ENCODE measurements around the gene TRAF7. TPM values are rescaled to one million over a fixed set of nuclear protein-coding genes. Genes with fewer than 3 reads are reported as not detected.

Gene TRAF7
- total and polyA plus RNA-seq, 2 donors, result 22.3 to 23.9 TPM

GRCh38 chr16:2175454-2175853, 19.9 kb downstream of the TRAF7 start:
- Histone ChIP-seq H3K27me3 (ENCODE audit: control insufficient read depth in 2 of 2, insufficient read depth in 1 of 2, low read length in 1 of 2) (peaks cover 0 to 3% of the 10 kb centered on the region in 2 donors), H3K4me3 (ENCODE audit: low read length in 2 of 2) (no peak overlapping the region), H3K36me3 (ENCODE audit: control insufficient read depth in 2 of 2, insufficient read depth in 2 of 2, low read length in 1 of 2) (peaks cover 47 to 68% of the 10 kb centered on the region in 2 donors), H3K4me1 (ENCODE audit: control insufficient read depth in 2 of 2, insufficient read depth in 2 of 2, low read length in 2 of 2) (no peaks in the 10 kb centered on the region), H3K27ac (ENCODE audit: low read depth in 1 of 2, low read length in 1 of 2) (no peak overlapping the region), H3K9me3 (ENCODE audit: control insufficient read depth in 2 of 2, insufficient read depth in 1 of 2, low read length in 1 of 2) (no peaks in the 10 kb centered on the region)
- WGBS, result 98% methylated on average over 10 of the region's 10 CpGs
- no peak for DNase-seq (ENCODE audit: low read depth in 6 of 9, low spot score in 9 of 9)

GRCh38 chr16:2176047-2176446, 20.5 kb downstream of the TRAF7 start:
- DNase-seq (ENCODE audit: low read depth in 6 of 9, low spot score in 9 of 9), result no peak
- H3K36me3 ChIP-seq (ENCODE audit: control insufficient read depth in 2 of 2, insufficient read depth in 2 of 2, low read length in 1 of 2), result peaks cover 42 to 63% of the 10 kb centered on the region in 2 donors
- H3K4me3 ChIP-seq (ENCODE audit: low read length in 2 of 2), result no peak overlapping the region
- 98% methylated on average over 23 of the region's 23 CpGs for WGBS
- H3K27me3 ChIP-seq (ENCODE audit: control insufficient read depth in 2 of 2, insufficient read depth in 1 of 2, low read length in 1 of 2), result peaks cover 0 to 3% of the 10 kb centered on the region in 2 donors
- H3K27ac ChIP-seq (ENCODE audit: low read depth in 1 of 2, low read length in 1 of 2), result no peak overlapping the region
- H3K4me1 ChIP-seq (ENCODE audit: control insufficient read depth in 2 of 2, insufficient read depth in 2 of 2, low read length in 2 of 2), result no peaks in the 10 kb centered on the region
- H3K9me3 ChIP-seq (ENCODE audit: control insufficient read depth in 2 of 2, insufficient read depth in 1 of 2, low read length in 1 of 2), result no peaks in the 10 kb centered on the region

GRCh38 chr16:2177101-2177500, 21.5 kb downstream of the TRAF7 start:
- DNase-seq (ENCODE audit: low read depth in 6 of 9, low spot score in 9 of 9), result no peak
- 98% methylated on average over 18 of the region's 18 CpGs for WGBS
- H3K4me3 ChIP-seq (ENCODE audit: low read length in 2 of 2), result no peak overlapping the region
- no peaks in the 10 kb centered on the region for H3K4me1 ChIP-seq (ENCODE audit: control insufficient read depth in 2 of 2, insufficient read depth in 2 of 2, low read length in 2 of 2)
- H3K27ac ChIP-seq (ENCODE audit: low read depth in 1 of 2, low read length in 1 of 2), result no peak overlapping the region
- H3K9me3 ChIP-seq (ENCODE audit: control insufficient read depth in 2 of 2, insufficient read depth in 1 of 2, low read length in 1 of 2), result no peaks in the 10 kb centered on the region
- H3K36me3 ChIP-seq (ENCODE audit: control insufficient read depth in 2 of 2, insufficient read depth in 2 of 2, low read length in 1 of 2), result peaks cover 34 to 53% of the 10 kb centered on the region in 2 donors
- peaks cover 0 to 3% of the 10 kb centered on the region in 2 donors for H3K27me3 ChIP-seq (ENCODE audit: control insufficient read depth in 2 of 2, insufficient read depth in 1 of 2, low read length in 1 of 2)

- Histone ChIP-seq H3K27ac (ENCODE audit: low read depth in 1 of 2, low read length in 1 of 2) (no peak overlapping the region), H3K27me3 (ENCODE audit: control insufficient read depth in 2 of 2, insufficient read depth in 1 of 2, low read length in 1 of 2) (peaks cover 0 to 3% of the 10 kb centered on the region in 2 donors), H3K4me1 (ENCODE audit: control insufficient read depth in 2 of 2, insufficient read depth in 2 of 2, low read length in 2 of 2) (no peaks in the 10 kb centered on the region), H3K36me3 (ENCODE audit: control insufficient read depth in 2 of 2, insufficient read depth in 2 of 2, low read length in 1 of 2) (peaks cover 34 to 48% of the 10 kb centered on the region in 2 donors), H3K9me3 (ENCODE audit: control insufficient read depth in 2 of 2, insufficient read depth in 1 of 2, low read length in 1 of 2) (no peaks in the 10 kb centered on the region), H3K4me3 (ENCODE audit: low read length in 2 of 2) (no peak overlapping the region)
- DNase-seq (ENCODE audit: low read depth in 6 of 9, low spot score in 9 of 9), result no peak
- 97% methylated on average over 20 of the region's 20 CpGs for WGBS
These were observed 22.0 kb downstream of the TRAF7 start for GRCh38 chr16:2177561-2177960.

GRCh38 chr16:2178321-2179106, 22.9 kb downstream of the TRAF7 start:
- whole genome bisulfite sequencing, result 47% methylated on average over 106 of the region's 106 CpGs
- peak in 1 of 9 donors; percentile 16 for DNase-seq (ENCODE audit: low read depth in 6 of 9, low spot score in 9 of 9)
- Histone ChIP-seq H3K9me3 (ENCODE audit: control insufficient read depth in 2 of 2, insufficient read depth in 1 of 2, low read length in 1 of 2) (no peaks in the 10 kb centered on the region), H3K27ac (ENCODE audit: low read depth in 1 of 2, low read length in 1 of 2) (no peak overlapping the region), H3K4me1 (ENCODE audit: control insufficient read depth in 2 of 2, insufficient read depth in 2 of 2, low read length in 2 of 2) (no peaks in the 10 kb centered on the region), H3K27me3 (ENCODE audit: control insufficient read depth in 2 of 2, insufficient read depth in 1 of 2, low read length in 1 of 2) (peaks cover 0 to 3% of the 10 kb centered on the region in 2 donors), H3K4me3 (ENCODE audit: low read length in 2 of 2) (no peak overlapping the region), H3K36me3 (ENCODE audit: control insufficient read depth in 2 of 2, insufficient read depth in 2 of 2, low read length in 1 of 2) (peaks cover 28 to 39% of the 10 kb centered on the region in 2 donors)

- H3K27ac ChIP-seq (ENCODE audit: low read depth in 1 of 2, low read length in 1 of 2), result no peak overlapping the region
- H3K9me3 ChIP-seq (ENCODE audit: control insufficient read depth in 2 of 2, insufficient read depth in 1 of 2, low read length in 1 of 2), result no peaks in the 10 kb centered on the region
- 64% methylated on average over 50 of the region's 50 CpGs for WGBS
- no peak for DNase-seq (ENCODE audit: low read depth in 6 of 9, low spot score in 9 of 9)
- peaks cover 26 to 33% of the 10 kb centered on the region in 2 donors for H3K36me3 ChIP-seq (ENCODE audit: control insufficient read depth in 2 of 2, insufficient read depth in 2 of 2, low read length in 1 of 2)
- H3K27me3 ChIP-seq (ENCODE audit: control insufficient read depth in 2 of 2, insufficient read depth in 1 of 2, low read length in 1 of 2), result peaks cover 0 to 3% of the 10 kb centered on the region in 2 donors
- no peak overlapping the region for H3K4me3 ChIP-seq (ENCODE audit: low read length in 2 of 2)
- H3K4me1 ChIP-seq (ENCODE audit: control insufficient read depth in 2 of 2, insufficient read depth in 2 of 2, low read length in 2 of 2), result no peaks in the 10 kb centered on the region
These were observed 23.5 kb downstream of the TRAF7 start for GRCh38 chr16:2179107-2179501.

- WGBS, result 97% methylated on average over 31 of the region's 31 CpGs
- H3K4me1 ChIP-seq (ENCODE audit: control insufficient read depth in 2 of 2, insufficient read depth in 2 of 2, low read length in 2 of 2), result no peaks in the 10 kb centered on the region
- peaks cover 0 to 3% of the 10 kb centered on the region in 2 donors for H3K27me3 ChIP-seq (ENCODE audit: control insufficient read depth in 2 of 2, insufficient read depth in 1 of 2, low read length in 1 of 2)
- peaks cover 21 to 28% of the 10 kb centered on the region in 2 donors for H3K36me3 ChIP-seq (ENCODE audit: control insufficient read depth in 2 of 2, insufficient read depth in 2 of 2, low read length in 1 of 2)
- no peaks in the 10 kb centered on the region for H3K9me3 ChIP-seq (ENCODE audit: control insufficient read depth in 2 of 2, insufficient read depth in 1 of 2, low read length in 1 of 2)
- H3K4me3 ChIP-seq (ENCODE audit: low read length in 2 of 2), result no peak overlapping the region
- H3K27ac ChIP-seq (ENCODE audit: low read depth in 1 of 2, low read length in 1 of 2), result no peak overlapping the region
- no peak for DNase-seq (ENCODE audit: low read depth in 6 of 9, low spot score in 9 of 9)
These were observed 24.0 kb downstream of the TRAF7 start for GRCh38 chr16:2179576-2179975.

- Histone ChIP-seq H3K27me3 (ENCODE audit: control insufficient read depth in 2 of 2, insufficient read depth in 1 of 2, low read length in 1 of 2) (peaks cover 0 to 3% of the 10 kb centered on the region in 2 donors), H3K4me3 (ENCODE audit: low read length in 2 of 2) (no peak overlapping the region), H3K4me1 (ENCODE audit: control insufficient read depth in 2 of 2, insufficient read depth in 2 of 2, low read length in 2 of 2) (no peaks in the 10 kb centered on the region), H3K27ac (ENCODE audit: low read depth in 1 of 2, low read length in 1 of 2) (no peak overlapping the region), H3K36me3 (ENCODE audit: control insufficient read depth in 2 of 2, insufficient read depth in 2 of 2, low read length in 1 of 2) (peaks cover 12 to 19% of the 10 kb centered on the region in 2 donors), H3K9me3 (ENCODE audit: control insufficient read depth in 2 of 2, insufficient read depth in 1 of 2, low read length in 1 of 2) (no peaks in the 10 kb centered on the region)
- WGBS, result 98% methylated on average over 43 of the region's 43 CpGs
- no peak for DNase-seq (ENCODE audit: low read depth in 6 of 9, low spot score in 9 of 9)
These were observed 24.9 kb downstream of the TRAF7 start for GRCh38 chr16:2180461-2180860.

- Histone ChIP-seq H3K9me3 (ENCODE audit: control insufficient read depth in 2 of 2, insufficient read depth in 1 of 2, low read length in 1 of 2) (no peaks in the 10 kb centered on the region), H3K36me3 (ENCODE audit: control insufficient read depth in 2 of 2, insufficient read depth in 2 of 2, low read length in 1 of 2) (peaks cover 5 to 11% of the 10 kb centered on the region in 2 donors), H3K27me3 (ENCODE audit: control insufficient read depth in 2 of 2, insufficient read depth in 1 of 2, low read length in 1 of 2) (peaks cover 0 to 3% of the 10 kb centered on the region in 2 donors), H3K27ac (ENCODE audit: low read depth in 1 of 2, low read length in 1 of 2) (no peak overlapping the region), H3K4me1 (ENCODE audit: control insufficient read depth in 2 of 2, insufficient read depth in 2 of 2, low read length in 2 of 2) (no peaks in the 10 kb centered on the region), H3K4me3 (ENCODE audit: low read length in 2 of 2) (no peak overlapping the region)
- DNase-seq (ENCODE audit: low read depth in 6 of 9, low spot score in 9 of 9), result no peak
- WGBS, result 93% methylated on average over 46 of the region's 46 CpGs
These were observed 25.7 kb downstream of the TRAF7 start for GRCh38 chr16:2180962-2181923.

All from thymus (tissue), 11 donors.